ENCODE data around the gene CAMK4.

CAMK4 gene

GRCh38 chr5:111425205-111425604, 201.0 kb downstream of the CAMK4 start:
- no peak for DNase-seq (ENCODE audit: low read depth)

- DNase-seq (ENCODE audit: low read depth): no peak
Observed at GRCh38 chr5:111427762-111428161, 203.6 kb downstream of the CAMK4 start.

GRCh38 chr5:111432883-111433536, 208.8 kb downstream of the CAMK4 start:
- no peak for DNase-seq (ENCODE audit: low read depth)

- no peak for DNase-seq (ENCODE audit: low read depth)
Observed at GRCh38 chr5:111434800-111435199, 210.6 kb downstream of the CAMK4 start.

- DNase-seq (ENCODE audit: low read depth): no peak
Observed at GRCh38 chr5:111439473-111440075, 215.4 kb downstream of the CAMK4 start.

GRCh38 chr5:111447099-111447498, 222.9 kb downstream of the CAMK4 start:
- no peak for DNase-seq (ENCODE audit: low read depth)

GRCh38 chr5:111447822-111448221, 223.6 kb downstream of the CAMK4 start:
- DNase-seq (ENCODE audit: low read depth): no peak

GRCh38 chr5:111453295-111453694, 229.1 kb downstream of the CAMK4 start:
- no peak for DNase-seq (ENCODE audit: low read depth)

GRCh38 chr5:111453747-111454146, 229.6 kb downstream of the CAMK4 start:
- DNase-seq (ENCODE audit: low read depth): no peak

- no peak for DNase-seq (ENCODE audit: low read depth)
Observed at GRCh38 chr5:111454198-111454622, 230.0 kb downstream of the CAMK4 start.

GRCh38 chr5:111454776-111455175, 230.6 kb downstream of the CAMK4 start:
- no peak for DNase-seq (ENCODE audit: low read depth)

- DNase-seq (ENCODE audit: low read depth): no peak
Observed at GRCh38 chr5:111461255-111461671, 237.1 kb downstream of the CAMK4 start.

- DNase-seq (ENCODE audit: low read depth): no peak
Observed at GRCh38 chr5:111461934-111462333, 237.8 kb downstream of the CAMK4 start.

- DNase-seq (ENCODE audit: low read depth): no peak
Observed at GRCh38 chr5:111463311-111463710, 239.1 kb downstream of the CAMK4 start.

- no peak for DNase-seq (ENCODE audit: low read depth)
Observed at GRCh38 chr5:111469293-111469896, 245.2 kb downstream of the CAMK4 start.

GRCh38 chr5:111469903-111470302, 245.7 kb downstream of the CAMK4 start:
- no peak for DNase-seq (ENCODE audit: low read depth)

- DNase-seq (ENCODE audit: low read depth): no peak
Observed at GRCh38 chr5:111472096-111472495, 247.9 kb downstream of the CAMK4 start.

- DNase-seq (ENCODE audit: low read depth): peak; percentile 7
Observed at GRCh38 chr5:111472579-111472978, 248.4 kb downstream of the CAMK4 start.

- no peak for DNase-seq (ENCODE audit: low read depth)
Observed at GRCh38 chr5:111478266-111478665, 254.1 kb downstream of the CAMK4 start.

- DNase-seq (ENCODE audit: low read depth): no peak
Observed at GRCh38 chr5:111478898-111479297, 254.7 kb downstream of the CAMK4 start.

- DNase-seq (ENCODE audit: low read depth): no peak
Observed at GRCh38 chr5:111480346-111480745, 256.2 kb downstream of the CAMK4 start.

- DNase-seq (ENCODE audit: low read depth): no peak
Observed at GRCh38 chr5:111486055-111486454, 261.9 kb downstream of the CAMK4 start.

GRCh38 chr5:111486926-111487325, 262.7 kb downstream of the CAMK4 start:
- DNase-seq (ENCODE audit: low read depth): no peak

- no peak for DNase-seq (ENCODE audit: low read depth)
Observed at GRCh38 chr5:111488353-111488752, 264.2 kb downstream of the CAMK4 start.
